ENCODE measurements around the gene MBD5.

The MBD5 gene

DNA sequence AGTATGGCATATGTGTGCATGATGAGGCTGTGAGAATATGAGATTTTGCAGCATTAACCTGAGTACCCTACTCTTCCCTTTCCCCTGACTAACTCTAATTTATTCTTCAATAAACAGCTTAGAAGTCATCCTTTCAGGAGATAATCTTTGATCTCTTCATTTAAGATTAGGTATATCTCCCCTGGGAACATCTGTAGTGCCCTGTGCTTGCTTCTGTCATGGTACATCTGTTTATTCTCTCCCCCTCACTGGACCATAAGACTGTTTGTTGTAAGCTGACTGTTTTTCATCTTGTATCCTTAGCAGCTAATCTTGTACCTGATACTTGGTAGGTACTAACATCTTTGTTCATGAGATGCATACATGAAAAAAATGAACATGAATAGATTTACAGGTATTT, 83.1 kb downstream of the MBD5 start:
- no peak overlapping the region for H3K27ac Mint-ChIP-seq
- no peak for DNase-seq
- no peaks in the 10 kb centered on the region for H3K27me3 Mint-ChIP-seq (ENCODE audit: low read depth, poor library complexity)
- peaks cover 24% of the 10 kb centered on the region for H3K4me1 Mint-ChIP-seq
- no peak overlapping the region for H3K4me3 Mint-ChIP-seq
- H3K9me3 Mint-ChIP-seq, result no peaks in the 10 kb centered on the region
- H3K36me3 Mint-ChIP-seq (ENCODE audit: low read depth), result peaks cover 6% of the 10 kb centered on the region
- TF ChIP-seq, protein P1, sequence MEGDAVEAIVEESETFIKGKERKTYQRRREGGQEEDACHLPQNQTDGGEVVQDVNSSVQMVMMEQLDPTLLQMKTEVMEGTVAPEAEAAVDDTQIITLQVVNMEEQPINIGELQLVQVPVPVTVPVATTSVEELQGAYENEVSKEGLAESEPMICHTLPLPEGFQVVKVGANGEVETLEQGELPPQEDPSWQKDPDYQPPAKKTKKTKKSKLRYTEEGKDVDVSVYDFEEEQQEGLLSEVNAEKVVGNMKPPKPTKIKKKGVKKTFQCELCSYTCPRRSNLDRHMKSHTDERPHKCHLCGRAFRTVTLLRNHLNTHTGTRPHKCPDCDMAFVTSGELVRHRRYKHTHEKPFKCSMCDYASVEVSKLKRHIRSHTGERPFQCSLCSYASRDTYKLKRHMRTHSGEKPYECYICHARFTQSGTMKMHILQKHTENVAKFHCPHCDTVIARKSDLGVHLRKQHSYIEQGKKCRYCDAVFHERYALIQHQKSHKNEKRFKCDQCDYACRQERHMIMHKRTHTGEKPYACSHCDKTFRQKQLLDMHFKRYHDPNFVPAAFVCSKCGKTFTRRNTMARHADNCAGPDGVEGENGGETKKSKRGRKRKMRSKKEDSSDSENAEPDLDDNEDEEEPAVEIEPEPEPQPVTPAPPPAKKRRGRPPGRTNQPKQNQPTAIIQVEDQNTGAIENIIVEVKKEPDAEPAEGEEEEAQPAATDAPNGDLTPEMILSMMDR (IDR thresholded peaks at IDR 0.05), result no peak

GRCh38 chr2:148106331-148106730, 85.4 kb downstream of the MBD5 start:
- no peaks in the 10 kb centered on the region for H3K27me3 Mint-ChIP-seq (ENCODE audit: low read depth, poor library complexity)

DNA sequence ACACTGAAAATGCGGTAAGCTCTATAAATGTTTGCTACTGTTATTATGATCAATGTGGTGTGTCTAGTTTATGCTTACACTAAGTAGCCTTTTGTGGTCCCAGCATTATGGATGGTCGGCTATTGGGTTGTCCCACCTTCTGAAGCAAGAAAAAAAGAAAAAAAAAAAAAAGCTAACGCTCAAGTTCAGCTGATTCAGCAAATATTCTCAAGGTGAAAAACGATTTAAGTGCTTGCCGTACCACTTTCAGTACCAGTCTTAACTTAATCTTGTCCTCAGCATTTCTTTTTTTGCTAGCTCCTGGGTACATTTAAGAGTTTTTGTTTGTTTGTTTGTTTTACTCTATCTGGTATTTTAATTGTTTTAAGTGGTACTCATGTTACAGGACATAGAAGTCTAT, 87.5 kb downstream of the MBD5 start:
- TF ChIP-seq, protein P1 (IDR thresholded peaks at IDR 0.05), result no peak

More at GRCh38 chr2:148106331-148106730, 85.4 kb downstream of the MBD5 start:
- Mint-ChIP-seq H3K27ac (no peak overlapping the region), H3K9me3 (no peaks in the 10 kb centered on the region), H3K36me3 (ENCODE audit: low read depth) (peaks cover 6% of the 10 kb centered on the region), H3K4me3 (no peak overlapping the region), H3K4me1 (peaks cover 24% of the 10 kb centered on the region)
- DNase-seq, result no peak
- TF ChIP-seq, protein P1 (IDR thresholded peaks at IDR 0.05), result no peak

DNA sequence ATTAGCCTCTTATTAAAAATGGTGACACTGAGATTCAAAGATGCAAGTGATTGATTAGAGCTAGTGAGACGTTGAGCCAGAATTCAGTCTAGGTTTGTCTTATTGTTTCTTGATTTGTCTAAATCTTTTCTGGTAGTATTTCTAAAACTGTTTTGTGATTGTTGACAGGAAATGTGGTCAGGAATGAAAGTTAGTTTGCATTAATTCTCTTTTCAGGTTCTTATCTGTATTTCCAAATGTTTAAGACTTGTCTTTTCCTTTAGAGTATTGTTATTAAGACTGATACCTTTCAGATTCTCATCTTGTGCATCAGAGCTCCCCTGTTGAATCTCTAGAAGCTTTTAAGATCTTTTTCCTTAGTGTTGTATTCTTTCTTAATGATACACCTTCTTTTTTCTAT, 89.3 kb downstream of the MBD5 start:
- H3K9me3 Mint-ChIP-seq, result no peaks in the 10 kb centered on the region
- peaks cover 14% of the 10 kb centered on the region for H3K4me1 Mint-ChIP-seq
- DNase-seq, result no peak
- peaks cover 6% of the 10 kb centered on the region for H3K36me3 Mint-ChIP-seq (ENCODE audit: low read depth)
- H3K27me3 Mint-ChIP-seq (ENCODE audit: low read depth, poor library complexity), result no peaks in the 10 kb centered on the region
- TF ChIP-seq, protein P1 (IDR thresholded peaks at IDR 0.05), result no peak
- no peak overlapping the region for H3K4me3 Mint-ChIP-seq
- no peak overlapping the region for H3K27ac Mint-ChIP-seq

More for the DNA sequence above, 87.5 kb downstream of the MBD5 start:
- H3K4me3 Mint-ChIP-seq, result no peak overlapping the region
- H3K36me3 Mint-ChIP-seq (ENCODE audit: low read depth), result peaks cover 6% of the 10 kb centered on the region
- H3K4me1 Mint-ChIP-seq, result peaks cover 22% of the 10 kb centered on the region
- no peak for DNase-seq
- H3K27ac Mint-ChIP-seq, result no peak overlapping the region
- H3K9me3 Mint-ChIP-seq, result no peaks in the 10 kb centered on the region
- no peaks in the 10 kb centered on the region for H3K27me3 Mint-ChIP-seq (ENCODE audit: low read depth, poor library complexity)

DNA sequence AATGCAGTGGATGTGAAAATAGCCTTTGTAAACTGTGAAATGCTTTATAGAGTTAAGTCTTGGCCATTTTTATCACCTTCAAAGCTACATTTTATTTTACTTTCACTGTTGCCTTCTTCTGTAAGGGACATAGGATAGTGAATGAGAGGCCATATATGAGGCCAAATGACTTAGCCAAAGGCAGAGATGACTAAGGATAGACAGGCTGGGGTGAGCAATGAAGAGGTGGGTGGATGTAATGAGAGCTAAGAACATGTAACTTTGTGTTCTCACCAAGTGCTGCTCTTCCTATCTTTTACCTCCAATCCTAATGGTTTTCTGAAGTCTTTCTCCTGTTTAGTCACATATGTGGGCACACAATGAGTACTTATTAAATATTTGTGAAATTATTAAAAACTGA, 101.9 kb downstream of the MBD5 start:
- TF ChIP-seq, protein P1 (IDR thresholded peaks at IDR 0.05), result no peak
- peak overlapping the region; percentile 14 for H3K27ac Mint-ChIP-seq
- no peak for DNase-seq
- H3K4me1 Mint-ChIP-seq, result no peaks in the 10 kb centered on the region
- H3K36me3 Mint-ChIP-seq (ENCODE audit: low read depth), result peaks cover 28% of the 10 kb centered on the region
- no peaks in the 10 kb centered on the region for H3K27me3 Mint-ChIP-seq (ENCODE audit: low read depth, poor library complexity)
- H3K9me3 Mint-ChIP-seq, result peaks cover 5% of the 10 kb centered on the region
- no peak overlapping the region for H3K4me3 Mint-ChIP-seq

GRCh38 chr2:148124271-148124670, 103.4 kb downstream of the MBD5 start:
- no peaks in the 10 kb centered on the region for H3K27me3 Mint-ChIP-seq (ENCODE audit: low read depth, poor library complexity)
- peaks cover 17% of the 10 kb centered on the region for H3K36me3 Mint-ChIP-seq (ENCODE audit: low read depth)
- DNase-seq, result no peak
- TF ChIP-seq, protein P1 (IDR thresholded peaks at IDR 0.05), result no peak
- H3K9me3 Mint-ChIP-seq, result peaks cover 5% of the 10 kb centered on the region
- no peaks in the 10 kb centered on the region for H3K4me1 Mint-ChIP-seq
- no peak overlapping the region for H3K4me3 Mint-ChIP-seq
- no peak overlapping the region for H3K27ac Mint-ChIP-seq
